Measurements from ENCODE around the gene KLC3.

KLC3 gene

GRCh38 chr19:45380107-45380506 is 39.6 kb downstream of the KLC3 start:
- DNase-seq: no peak

GRCh38 chr19:45382426-45382825 is 41.9 kb downstream of the KLC3 start:
- DNase-seq: no peak

DNA sequence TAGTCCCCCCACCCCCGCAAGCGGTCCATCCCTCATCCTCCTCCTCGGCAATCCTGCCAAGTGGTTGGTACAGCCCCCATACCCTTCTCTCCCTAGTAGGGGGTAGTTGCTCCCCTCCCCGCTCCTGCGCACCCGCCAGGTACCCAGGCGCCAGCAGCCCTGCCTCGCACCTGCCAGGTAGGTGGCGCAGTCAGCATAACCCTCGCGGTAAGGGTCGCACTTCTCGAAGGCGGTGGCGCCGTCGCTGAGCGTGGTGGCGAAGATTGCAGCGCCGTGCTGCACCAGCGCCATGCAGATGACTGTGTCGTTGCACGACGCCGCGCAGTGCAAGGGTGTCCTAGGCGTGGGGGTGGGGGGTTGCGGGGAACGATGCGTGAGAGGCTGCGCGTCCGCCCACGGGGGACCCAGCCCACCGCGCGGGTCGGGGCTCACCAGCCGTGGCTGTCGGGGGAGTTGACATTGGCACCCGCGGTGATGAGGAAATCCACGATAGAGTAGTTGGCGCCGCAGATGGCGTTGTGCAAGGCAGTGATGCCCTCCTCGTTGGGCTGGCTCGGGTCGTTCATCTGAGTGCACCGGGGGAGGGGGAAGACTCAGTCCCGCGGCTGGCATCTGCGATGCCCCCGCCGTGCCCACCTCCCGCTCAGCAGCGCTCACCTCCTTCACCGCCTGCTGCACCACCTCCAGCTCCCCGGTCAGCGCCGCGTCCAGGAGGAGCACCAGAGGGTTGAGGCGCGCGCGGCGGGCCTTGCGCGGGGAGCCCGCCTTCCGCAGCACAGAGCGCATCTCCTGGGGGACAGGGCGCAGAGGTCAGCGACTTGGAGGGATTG is 45.1 kb downstream of the KLC3 start:
- DNase-seq: no peak

DNA sequence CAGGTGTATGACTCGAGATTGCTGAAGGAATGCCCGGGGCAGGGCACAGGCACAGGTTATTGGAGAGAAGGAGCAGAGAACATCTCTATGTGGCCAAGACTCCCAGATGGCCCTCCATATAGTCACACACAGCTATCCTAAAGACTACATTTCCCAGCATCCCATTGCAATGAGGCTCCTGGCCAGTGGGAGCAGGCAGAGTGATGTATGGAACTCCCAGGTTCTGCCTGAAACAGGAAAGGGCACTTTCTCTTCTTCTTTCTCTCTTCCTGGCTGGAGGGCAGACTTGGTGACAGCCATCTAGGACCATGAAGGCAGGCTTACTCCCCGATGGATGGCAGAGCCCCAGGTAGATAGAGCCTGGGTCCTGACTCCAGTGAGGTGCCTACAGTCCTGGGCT is 50.8 kb downstream of the KLC3 start:
- no peak for DNase-seq

DNA sequence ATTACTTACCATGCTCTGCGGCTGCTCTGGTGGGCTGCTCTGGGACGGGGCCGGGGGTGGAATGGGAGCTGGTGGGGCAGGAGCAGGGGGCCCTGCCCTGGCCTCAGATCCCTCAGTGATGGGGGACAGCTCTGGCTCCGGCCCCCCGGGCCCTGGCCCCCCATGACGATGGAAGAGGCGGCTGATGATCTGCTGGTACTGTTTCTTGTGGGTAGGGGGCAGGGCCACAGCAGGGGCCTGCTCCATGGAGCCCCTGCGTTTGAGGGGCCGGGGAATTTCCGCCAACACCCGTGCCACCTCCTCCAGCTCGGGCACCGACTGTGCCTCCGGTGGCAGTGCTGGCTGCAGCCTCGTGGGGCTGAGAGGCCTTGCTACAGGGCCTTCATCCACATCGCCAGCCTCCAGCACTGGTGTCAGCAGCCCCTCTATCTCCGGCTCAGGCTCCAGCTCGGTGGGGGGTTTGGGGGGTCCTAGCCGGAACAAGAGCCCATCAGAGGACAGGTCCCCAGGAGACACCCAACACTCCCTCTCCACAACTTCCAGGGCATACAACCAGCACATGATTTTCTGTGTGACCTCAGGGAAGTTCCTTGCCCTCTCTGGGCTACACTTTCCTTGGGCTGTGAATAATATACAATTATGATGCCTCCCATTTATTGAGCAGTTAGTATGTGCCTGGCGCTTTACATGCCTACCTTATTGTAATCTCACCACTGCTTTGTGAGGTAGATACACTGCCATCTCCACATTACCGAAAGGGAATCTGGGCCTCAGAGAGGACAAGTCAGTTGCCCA is 51.5 kb downstream of the KLC3 start:
- DNase-seq: no peak

DNA sequence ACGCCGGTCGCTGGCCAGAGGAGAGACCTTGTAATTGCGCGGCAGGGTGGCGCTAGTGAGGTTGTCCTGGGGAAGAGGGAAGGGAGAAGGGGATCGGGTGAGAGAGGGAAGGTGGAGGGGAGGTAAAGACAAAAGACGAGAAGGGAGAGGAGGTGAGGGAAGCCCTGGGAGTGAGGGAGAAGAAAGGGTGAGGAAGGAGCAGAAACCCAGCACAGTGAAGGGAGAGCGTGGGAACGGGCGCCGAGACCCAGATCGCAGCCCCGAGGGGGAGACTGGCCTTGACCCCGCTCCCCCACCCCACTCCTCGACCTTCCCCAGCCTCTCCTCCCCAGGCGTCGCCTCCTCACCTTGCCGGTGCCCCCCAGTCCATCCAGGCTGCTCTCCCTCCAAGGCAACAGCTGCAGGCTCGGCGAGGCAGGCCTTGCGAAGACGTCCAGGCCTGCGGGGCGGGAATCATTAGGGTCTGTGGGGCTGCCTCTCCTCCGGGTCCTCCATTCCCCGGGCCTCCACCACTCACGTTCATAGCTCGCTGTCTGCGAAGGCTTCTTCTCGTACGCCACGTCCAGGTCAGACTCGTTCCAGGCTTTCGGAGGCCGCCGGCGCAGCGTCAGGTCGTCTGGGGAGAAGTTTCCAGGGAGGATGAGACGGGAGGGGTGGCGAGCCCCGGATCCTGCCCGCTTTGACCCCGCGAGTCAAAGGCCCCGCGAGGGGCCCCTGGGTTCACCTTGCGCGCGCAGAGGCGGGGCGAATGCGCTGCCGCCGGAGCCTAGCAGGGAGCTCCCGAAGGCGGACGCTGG is 55.5 kb downstream of the KLC3 start:
- DNase-seq: no peak

DNA sequence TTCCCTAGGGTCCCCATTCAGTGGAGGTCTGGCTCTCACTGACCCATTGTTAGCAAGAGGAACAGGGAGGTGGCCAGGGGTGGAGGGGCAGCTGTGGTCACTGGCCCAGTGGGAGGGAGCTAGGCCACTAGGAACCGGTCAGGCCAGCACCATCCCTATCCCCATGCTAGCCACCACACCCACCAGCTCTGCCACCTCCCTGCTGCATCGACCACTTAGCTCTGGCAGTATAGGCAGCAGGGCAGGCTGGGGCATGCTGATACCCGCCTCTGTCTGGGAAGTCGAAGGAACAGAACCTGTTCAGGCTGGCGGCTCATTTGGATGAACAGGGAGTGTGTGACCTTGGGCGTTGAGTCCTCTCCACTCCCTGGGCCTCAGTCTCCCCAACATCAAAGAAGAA is 59.6 kb downstream of the KLC3 start:
- DNase-seq: no peak
